Pancreas (tissue), 10 donors: ENCODE measurements around the gene RNF31. TPM values are rescaled to one million over a fixed set of nuclear protein-coding genes. Genes with fewer than 3 reads are reported as not detected.
"Not testable (repeated sequence)": the region's sequence is repeated elsewhere in the genome, so short reads cannot be mapped to it uniquely, and the experiment has no call there.

Experiments
- ATAC-seq, 4 donors: fragments of 200-7000 bp; cut with Tn5 transposase; one replicate each; pipeline versions ENCODE4 v1.8.0 to v1.9.1; 2020; ENCODE audit warnings: mild to moderate bottlenecking in 4 of 4, moderate library complexity in 4 of 4
- DNase-seq, 6 donors: peaks; one replicate each; pipeline ENCODE4 v3.0.0-alpha.2; 2020
- FAIRE-seq: peaks from 2 replicates; lab custom pipeline; 2012; peaks lifted over from hg19 to GRCh38; lab: Jason Lieb, UNC
- H3K27ac ChIP-seq, 4 donors: fragments of 200-600 bp; sonication (generic); 1 replicate in 3 of 4; 2 replicates in 1 of 4; pipeline versions ENCODE4 v1.5.0 to v1.8.0; 2020
- H3K27me3 ChIP-seq, 4 donors: fragments of 200-600 bp; one replicate each; pipeline ENCODE4 v1.8.0; 2021
- H3K36me3 ChIP-seq, 3 donors: fragments of 200-600 bp; sonication (generic) in 1 of 3; one replicate each; pipeline versions ENCODE4 v1.5.0 to v1.8.0; 2020 to 2021
- H3K4me1 ChIP-seq, 3 donors: fragments of 200-600 bp; one replicate each; pipeline ENCODE4 v1.8.0; 2021
- H3K4me3 ChIP-seq, 4 donors: fragments of 200-600 bp; sonication (generic) in 2 of 4; one replicate each; pipeline versions ENCODE4 v1.5.0 to v1.8.0; 2020 to 2021
- H3K9me3 ChIP-seq, 4 donors: fragments of 200-600 bp; one replicate each; pipeline ENCODE4 v1.8.0; 2021
- CTCF ChIP-seq, 4 donors: fragments of 200-600 bp; sonication (generic) in 3 of 4; IDR thresholded peaks; one replicate each; pipeline versions ENCODE4 v1.5.0 to v1.8.0; 2021; ENCODE audit warnings: antibody characterized with exemption in 4 of 4
- whole genome bisulfite sequencing, 2 donors: extraction: QIAGEN DNeasy Blood & Tissue Kit; methylation state at CpG; one replicate each; pipeline ENCODE4 v1.1.7; 2013; 5-methylcytosine and 5-hydroxymethylcytosine counted together
- intact Hi-C, 3 donors: fragments of 100-400 bp; cut with DNase I; formaldehyde crosslinking; loops; one replicate each; pipeline versions ENCODE4 v1.11.1 to v1.14.2; 2022
- polyA plus RNA-seq, 2 donors: library from polyadenylated mRNA; stranded (reverse); fragments of 200-250 nt; gene quantifications; one replicate each; pipeline ENCODE4 v1.2.3, GENCODE V29; 2013
- total RNA-seq, 6 donors: library from RNA; stranded (reverse); fragmentation: NEBNext Ultra II Directional in 4 of 6; extraction: Animal tissue kit (Norgen Biotek cat#: 25700) in 4 of 6; gene quantifications; one replicate each; pipeline versions ENCODE4 v1.2.1 to v1.2.4, GENCODE V29; 2021 to 2023
- donor health status: healthy with polysubstance abuse.
- donor health status: DM: no; HTN: no; CAD: no; lungs with moderate emphysema.
- donor health status: DM: no; HTN: no; CAD: no.
- donor health status: control.
- donor health status: control.
- donor health status: Bipolar disorder and iron deficiency.
- donor health status: DM: yes; HTN: yes; CAD: no.
- donor health status: DM: no; HTN: no; CAD: no.
- donor health status: DM: no; HTN: no; CAD: no.
- donor health status: DM: yes; HTN: yes; CAD: no.

Gene RNF31
- total and polyA plus RNA-seq, 8 donors = 25.8 to 169 (median 40.4) TPM

GRCh38 chr14:24100982-24101494 lies 46.3 kb upstream of the RNF31 start:
- Histone ChIP-seq H3K9me3 (no peaks in the 10 kb centered on the region), H3K4me1 (peaks cover 4 to 11% (median 6%) of the 10 kb centered on the region in 3 donors), H3K36me3 (no peaks in the 10 kb centered on the region), H3K27me3 (no peaks in the 10 kb centered on the region), H3K4me3 (no peak overlapping the region), H3K27ac (no peak overlapping the region)
- DNase-seq (no peak), FAIRE-seq (no peak), ATAC-seq (no peak)
- intact Hi-C loops = no loop called here
- 82 to 87% methylated on average over 3 of the region's 3 CpGs for WGBS, 2 donors
- TF ChIP-seq CTCF (IDR thresholded peaks at IDR 0.05) = no peak

- H3K27ac ChIP-seq = no peak overlapping the region
- no peak overlapping the region for H3K4me3 ChIP-seq
- 73 to 77% methylated on average over 7 of the region's 7 CpGs for WGBS, 2 donors
- no peak for TF ChIP-seq CTCF (IDR thresholded peaks at IDR 0.05)
- ATAC-seq = no peak
- DNase-seq = no peak
- no peaks in the 10 kb centered on the region for H3K36me3 ChIP-seq
- intact Hi-C loops = no loop called here
- H3K9me3 ChIP-seq = no peaks in the 10 kb centered on the region
- no peak for FAIRE-seq
- no peaks in the 10 kb centered on the region for H3K27me3 ChIP-seq
- peaks cover 4 to 11% (median 6%) of the 10 kb centered on the region in 3 donors for H3K4me1 ChIP-seq
Measured at GRCh38 chr14:24102357-24103048, 44.8 kb upstream of the RNF31 start.

- no peaks in the 10 kb centered on the region for H3K9me3 ChIP-seq
- ATAC-seq (no peak), DNase-seq (peak in 1 of 6 donors; percentile 55), FAIRE-seq (no peak)
- intact Hi-C loops = no loop called here
- no peak overlapping the region for H3K4me3 ChIP-seq
- no peak for TF ChIP-seq CTCF (IDR thresholded peaks at IDR 0.05)
- H3K27ac ChIP-seq = no peak overlapping the region
- H3K27me3 ChIP-seq = no peaks in the 10 kb centered on the region
- no peaks in the 10 kb centered on the region for H3K36me3 ChIP-seq
- H3K4me1 ChIP-seq = peaks cover 4 to 11% (median 5%) of the 10 kb centered on the region in 3 donors
- 93 to 95% methylated on average over 13 of the region's 13 CpGs for WGBS, 2 donors
Measured at GRCh38 chr14:24103451-24103850, 43.8 kb upstream of the RNF31 start.

- FAIRE-seq, H3K27ac ChIP-seq, H3K4me3 ChIP-seq, H3K36me3 ChIP-seq, ATAC-seq, H3K9me3 ChIP-seq, H3K27me3 ChIP-seq, intact Hi-C loops, DNase-seq: not testable (repeated sequence)
- 90 to 91% methylated on average over 8 of the region's 8 CpGs for WGBS, 2 donors
- peaks cover 3 to 19% (median 11%) of the 10 kb centered on the region in 3 donors for H3K4me1 ChIP-seq
Measured at GRCh38 chr14:24105609-24106239, 41.6 kb upstream of the RNF31 start.

GRCh38 chr14:24106672-24107271 lies 40.5 kb upstream of the RNF31 start:
- no peak overlapping the region for H3K4me3 ChIP-seq
- DNase-seq = no peak
- 71 to 77% methylated on average over 4 of the region's 4 CpGs for WGBS, 2 donors
- H3K9me3 ChIP-seq = no peaks in the 10 kb centered on the region
- no peak overlapping the region for H3K27ac ChIP-seq
- ATAC-seq = peak in 1 of 4 donors; percentile 10
- no peaks in the 10 kb centered on the region for H3K36me3 ChIP-seq
- peaks cover 3 to 23% (median 16%) of the 10 kb centered on the region in 3 donors for H3K4me1 ChIP-seq
- no peaks in the 10 kb centered on the region for H3K27me3 ChIP-seq
- intact Hi-C loops = no loop called here
- TF ChIP-seq CTCF (IDR thresholded peaks at IDR 0.05) = no peak
- no peak for FAIRE-seq
